ENCODE measurements around the gene PTGER1.

PTGER1 gene

GRCh38 chr19:14502334-14503092, 27.4 kb upstream of the PTGER1 start:
- no peak for DNase-seq

GRCh38 chr19:14497228-14497921, 22.2 kb upstream of the PTGER1 start:
- no peak for DNase-seq

- DNase-seq: no peak
These were observed 21.7 kb upstream of the PTGER1 start for GRCh38 chr19:14496834-14497227.

- DNase-seq: peak; percentile 66 to 94 (median 85)
These were observed 21.1 kb upstream of the PTGER1 start, which contains the start of gene GIPC1 for GRCh38 chr19:14496029-14496833. GIPC1 (minus strand) TSS chr19:14496127; CDS start chr19:14482976, 13,151 bp downstream.

GRCh38 chr19:14495672-14496028, 20.5 kb upstream of the PTGER1 start:
- DNase-seq: no peak

GRCh38 chr19:14494910-14495671, 19.9 kb upstream of the PTGER1 start:
- DNase-seq: no peak

GRCh38 chr19:14494411-14494810, 19.3 kb upstream of the PTGER1 start:
- no peak for DNase-seq

GRCh38 chr19:14492756-14493337, 17.7 kb upstream of the PTGER1 start:
- DNase-seq: no peak

DNA sequence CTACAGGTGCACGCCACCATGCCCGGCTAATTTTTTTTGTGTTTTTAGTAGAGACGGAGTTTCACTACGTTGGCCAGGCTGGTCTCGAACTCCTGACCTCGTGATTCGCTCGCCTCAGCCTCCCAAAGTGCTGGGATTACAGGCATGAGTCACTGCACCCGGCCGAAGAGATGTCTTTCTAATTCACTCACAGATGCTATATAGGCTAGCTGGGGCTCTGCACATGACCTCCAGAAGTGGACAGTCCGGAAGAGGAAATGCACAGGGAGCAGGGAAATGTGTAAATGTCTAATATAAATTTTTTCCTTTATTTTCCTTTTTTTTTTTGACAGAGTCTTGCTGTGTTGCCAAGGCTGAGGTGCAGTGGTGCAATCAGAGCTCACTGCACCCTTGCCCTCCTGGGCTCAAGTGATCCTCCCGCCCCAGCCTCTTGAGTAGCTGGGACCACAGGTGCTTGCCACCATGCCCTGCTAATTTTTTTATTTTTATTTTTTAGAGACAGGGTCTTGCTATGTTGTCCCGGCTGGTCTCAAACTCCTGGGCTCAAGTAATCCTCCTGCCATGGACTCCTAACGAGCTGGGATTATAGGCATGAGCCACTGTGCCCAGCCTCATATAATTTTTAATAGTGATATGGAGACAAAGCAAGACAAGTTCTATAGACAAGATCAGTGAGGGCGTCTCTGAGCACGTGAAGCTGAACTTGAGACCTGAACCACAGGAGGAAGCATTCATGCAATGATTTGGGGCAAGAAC, 12.4 kb upstream of the PTGER1 start:
- DNase-seq: no peak

DNA sequence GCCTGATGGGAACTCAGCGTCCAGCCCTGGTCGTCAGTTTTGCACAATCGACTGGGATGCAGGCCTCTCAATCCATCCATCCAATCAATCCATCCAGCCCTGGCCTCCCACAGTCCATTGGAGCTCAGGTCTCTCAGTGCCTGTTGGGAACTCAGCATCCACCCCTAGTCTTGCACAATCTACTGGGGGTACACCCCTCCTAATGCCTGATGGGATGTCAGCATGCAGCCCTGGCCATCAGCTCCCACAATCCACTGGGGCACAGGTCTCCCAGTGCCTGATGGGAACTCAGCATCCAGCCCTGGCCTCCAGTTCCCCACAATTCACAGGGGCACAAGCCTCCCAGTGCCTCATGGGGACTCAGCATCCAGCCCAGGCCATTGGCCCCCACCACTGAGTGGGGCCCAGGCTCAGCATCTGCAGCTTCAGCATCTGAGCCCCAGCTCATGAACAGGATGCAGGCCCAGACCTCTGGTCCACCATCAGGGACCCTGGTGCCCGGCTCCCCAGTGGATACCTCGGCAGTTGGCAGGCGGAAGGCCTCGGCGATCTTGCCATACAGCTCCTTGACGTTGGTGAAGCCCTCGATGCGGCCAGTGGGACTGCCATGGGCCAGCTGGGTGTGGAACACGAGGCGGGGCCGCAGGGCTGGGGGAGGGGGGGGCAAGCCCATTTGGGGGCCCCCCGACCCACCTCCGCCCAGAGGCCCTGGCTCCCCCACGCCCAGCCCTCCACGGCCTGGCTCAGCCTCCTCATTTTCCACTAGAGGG, 7.2 kb upstream of the PTGER1 start:
- DNase-seq: no peak

DNA sequence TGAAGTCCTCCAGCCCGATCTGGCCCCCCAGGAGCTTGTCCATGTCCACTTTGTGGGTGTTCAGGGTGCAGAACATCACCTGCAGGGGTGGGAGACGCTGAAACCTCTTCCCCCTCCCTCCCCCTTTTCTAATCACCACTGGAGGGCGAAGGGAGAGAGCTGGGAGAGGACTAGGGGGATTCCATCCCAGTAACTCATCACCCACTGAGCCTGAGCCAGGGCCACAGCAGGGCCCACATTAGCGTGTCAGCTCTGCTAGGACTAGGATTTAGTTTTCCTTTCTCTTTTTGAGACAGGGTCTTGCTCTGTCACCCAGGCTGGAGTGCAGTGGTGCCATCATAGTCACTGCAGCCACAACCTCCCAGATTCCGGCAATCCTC, 5.5 kb upstream of the PTGER1 start:
- DNase-seq: no peak

- DNase-seq: peak; percentile 33 to 71 (median 58)
These were observed 5.0 kb upstream of the PTGER1 start for GRCh38 chr19:14479975-14480699.

DNA sequence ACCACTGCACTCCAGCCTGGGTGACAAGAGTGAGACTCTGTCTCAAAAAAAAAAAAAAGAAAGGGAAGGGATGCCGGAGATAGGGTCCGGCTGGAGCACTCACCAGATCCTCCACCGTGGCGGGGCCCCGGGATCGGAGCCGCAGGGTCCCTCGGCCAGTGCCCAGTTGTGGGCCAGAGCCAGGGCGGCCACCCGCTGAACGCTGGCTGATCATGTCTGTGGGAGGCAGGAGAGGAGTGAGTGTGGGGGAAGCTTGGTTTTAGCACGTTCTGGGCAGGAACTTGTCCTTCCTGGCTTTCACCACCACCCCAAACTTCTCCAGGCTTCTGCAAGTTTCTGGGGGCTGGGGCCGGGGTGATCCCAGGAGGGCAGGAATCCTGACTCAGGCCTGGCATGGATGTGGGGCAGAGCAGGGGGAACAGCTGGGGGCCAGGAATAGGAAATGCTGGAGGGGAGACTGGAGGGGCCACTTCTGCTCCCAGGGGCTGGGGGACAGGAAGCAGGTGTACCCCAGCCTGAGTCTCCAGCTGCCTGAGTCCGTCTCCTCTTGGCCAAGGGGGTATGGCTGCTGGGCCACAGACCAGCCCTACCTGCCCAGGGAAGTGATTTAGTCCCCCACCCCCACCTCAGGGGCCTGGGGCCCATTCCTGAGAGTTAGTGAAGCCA, 4.3 kb upstream of the PTGER1 start:
- DNase-seq: no peak

GRCh38 chr19:14478113-14478545, 3.0 kb upstream of the PTGER1 start:
- no peak for DNase-seq

- no peak for DNase-seq
These were observed 2.4 kb upstream of the PTGER1 start for GRCh38 chr19:14477418-14478112.

- no peak for DNase-seq
These were observed 1.7 kb upstream of the PTGER1 start for GRCh38 chr19:14476673-14477401.

- DNase-seq: no peak
These were observed 1.1 kb upstream of the PTGER1 start for GRCh38 chr19:14476327-14476672.

DNA sequence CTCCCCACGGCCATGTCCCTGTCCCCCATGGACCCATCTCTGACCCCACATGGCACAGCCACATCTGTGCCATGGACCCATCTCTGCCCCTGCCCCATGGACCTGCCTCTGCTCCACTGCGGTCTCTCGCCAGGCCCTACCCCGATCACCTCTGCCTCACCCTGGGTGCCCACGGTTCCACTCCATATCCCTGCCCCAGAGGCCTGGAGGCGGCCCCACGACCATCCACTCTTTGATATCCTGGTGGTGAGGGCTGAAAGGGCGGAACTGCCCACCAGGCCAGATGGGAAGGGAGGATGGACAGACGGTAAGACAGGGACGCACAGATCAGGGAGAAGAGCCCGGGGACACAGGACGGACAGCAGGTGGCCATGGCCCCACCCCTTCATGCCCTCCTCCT, 327 bp downstream of the PTGER1 start:
- DNase-seq: no peak

All from stimulated activated naive CD4-positive, alpha-beta T cell (primary cell).